Upper lobe of left lung (tissue), 6 donors: ENCODE results near the gene ASCL5. TPM values are rescaled to one million over a fixed set of nuclear protein-coding genes. Genes with fewer than 3 reads are reported as not detected.

Experiments
- ATAC-seq, 2 donors: fragments of 200-7000 bp; cut with Tn5 transposase; one replicate each; pipeline ENCODE4 v1.9.1; 2022; ENCODE audit warnings: mild to moderate bottlenecking in 2 of 2, moderate library complexity in 2 of 2; ENCODE audit not compliant: low FRiP score in 2 of 2
- DNase-seq, 2 donors: peaks; one replicate each; pipeline ENCODE4 v3.0.0-alpha.2; 2019 to 2020
- H3K27ac ChIP-seq, 4 donors: fragments of 200-600 bp; sonication (generic); one replicate each; pipeline ENCODE4 v1.5.1; 2016 to 2019
- H3K27me3 ChIP-seq, 4 donors: fragments of 200-600 bp; sonication (generic); one replicate each; pipeline ENCODE4 v1.5.1; 2017 to 2019
- H3K36me3 ChIP-seq, 4 donors: fragments of 200-600 bp; sonication (generic); one replicate each; pipeline ENCODE4 v1.5.1; 2016 to 2019
- H3K4me1 ChIP-seq, 4 donors: fragments of 200-600 bp; sonication (generic); one replicate each; pipeline ENCODE4 v1.5.1; 2018 to 2019
- H3K4me3 ChIP-seq, 4 donors: fragments of 200-600 bp; sonication (generic); one replicate each; pipeline ENCODE4 v1.5.1; 2017 to 2019; ENCODE audit warnings: mild to moderate bottlenecking in 2 of 4, moderate library complexity in 1 of 4
- H3K9me3 ChIP-seq, 4 donors: fragments of 200-600 bp; sonication (generic); one replicate each; pipeline ENCODE4 v1.5.1; 2018 to 2019
- CTCF ChIP-seq, 6 experiments: fragments of 450-650 bp in 4 of 6; fragments of 200-600 bp in 2 of 6; sonication (generic) in 2 of 6; IDR thresholded peaks; one replicate each; pipeline ENCODE4 v1.5.1; 2016 to 2019; ENCODE audit warnings: antibody characterized with exemption in 6 of 6
- EP300 ChIP-seq, 4 donors: sonication (generic); formaldehyde crosslinking; IDR thresholded peaks; one replicate each; pipeline ENCODE4 v1.5.1; 2017; ENCODE audit warnings: antibody characterized with exemption in 4 of 4, control low read depth in 2 of 4
- POLR2A ChIP-seq, 4 donors: fragments of 450-650 bp; IDR thresholded peaks; one replicate each; pipeline ENCODE4 v1.5.1; 2016 to 2017; ENCODE audit warnings: antibody characterized with exemption in 4 of 4, mild to moderate bottlenecking in 2 of 4
- POLR2AphosphoS5 ChIP-seq, 2 donors: sonication (generic); formaldehyde crosslinking; IDR thresholded peaks; one replicate each; pipeline ENCODE4 v1.5.1; 2017; ENCODE audit warnings: antibody characterized with exemption in 2 of 2
- WGBS, 2 donors: methylation state at CpG; one replicate each; pipeline ENCODE4 v1.1.5; 2017 to 2018; 5-methylcytosine and 5-hydroxymethylcytosine counted together
- total RNA-seq, 6 donors: library from RNA; depleted of rRNA in 4 of 6; stranded (reverse); fragments of >200 nt in 4 of 6; gene quantifications; one replicate each; pipeline versions ENCODE4 v1.1.0 to v1.2.1, GENCODE V29; 2016 to 2021
- donor health status: DM: no; HTN: no; CAD: no; lungs with moderate emphysema.
- donor health status: DM: no; HTN: yes; CAD: no; lungs with severe emphysema.

The ASCL5 gene
- total RNA-seq, 6 donors from 2014 or later: not detected

DNA sequence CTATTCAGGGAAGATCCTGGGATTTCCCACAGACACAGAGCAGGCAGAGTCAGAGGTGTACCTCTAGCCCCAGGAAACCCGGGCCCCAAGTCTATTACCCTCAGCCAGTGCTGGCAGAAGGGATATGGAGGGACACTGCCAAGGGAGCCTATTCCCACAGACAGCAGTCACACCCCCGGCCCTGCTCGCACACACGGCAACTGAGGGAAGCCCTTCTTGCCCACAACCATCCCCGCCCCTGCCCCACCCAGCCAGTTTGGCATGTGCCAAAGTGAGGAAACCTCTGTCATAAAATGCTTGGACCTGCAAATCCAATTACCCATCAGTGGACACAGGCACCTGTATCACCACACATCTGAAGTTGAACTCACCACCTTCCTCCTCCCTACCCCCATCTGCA is 21.3 kb downstream of the ASCL5 start:
- ATAC-seq (no peak), DNase-seq (no peak)
- H3K4me1 ChIP-seq: peaks cover 0 to 2% (median 0%) of the 10 kb centered on the region in 4 donors
- no peak overlapping the region for H3K27ac ChIP-seq
- WGBS, 2 donors: 78 to 82% methylated on average over 5 of the region's 5 CpGs
- H3K27me3 ChIP-seq: no peaks in the 10 kb centered on the region
- TF ChIP-seq CTCF (IDR thresholded peaks at IDR 0.05) (no peak), POLR2A (IDR thresholded peaks at IDR 0.05) (no peak), POLR2AphosphoS5 (IDR thresholded peaks at IDR 0.05) (no peak)
- H3K36me3 ChIP-seq: no peaks in the 10 kb centered on the region
- no peak overlapping the region for H3K4me3 ChIP-seq
- no peaks in the 10 kb centered on the region for H3K9me3 ChIP-seq

DNA sequence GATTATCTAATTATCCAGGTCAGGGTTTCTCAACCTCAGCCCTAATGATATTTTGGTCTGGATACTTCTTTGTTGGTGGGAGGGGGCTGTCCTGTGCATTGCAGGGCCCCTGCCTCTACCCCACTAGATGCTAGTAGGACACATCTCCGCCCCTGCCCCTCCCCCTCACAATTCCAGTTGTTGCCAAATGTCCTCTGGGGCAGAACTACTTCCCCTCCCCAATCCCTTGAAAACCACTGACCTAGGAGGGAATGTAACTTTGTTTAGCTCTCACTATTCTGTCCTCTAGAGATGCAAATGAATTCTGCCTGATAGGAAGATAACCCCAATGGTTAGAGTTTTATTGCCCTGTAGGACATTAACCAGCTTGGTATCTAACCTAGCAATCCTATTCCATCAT is 22.8 kb downstream of the ASCL5 start:
- Histone ChIP-seq H3K27ac (no peak overlapping the region), H3K36me3 (no peaks in the 10 kb centered on the region), H3K4me3 (no peak overlapping the region), H3K9me3 (no peaks in the 10 kb centered on the region), H3K27me3 (no peaks in the 10 kb centered on the region), H3K4me1 (no peaks in the 10 kb centered on the region)
- TF ChIP-seq POLR2AphosphoS5 (IDR thresholded peaks at IDR 0.05) (no peak), EP300 (IDR thresholded peaks at IDR 0.05) (no peak), CTCF (IDR thresholded peaks at IDR 0.05) (no peak), POLR2A (IDR thresholded peaks at IDR 0.05) (no peak)
- no peak for DNase-seq
- WGBS, 2 donors: 71 to 80% methylated on average over 1 of the region's 1 CpG
- no peak for ATAC-seq

- 87 to 96% methylated on average over 5 to 9 of the region's 9 CpGs for WGBS, 2 donors
These were observed 23.3 kb downstream of the ASCL5 start for GRCh38 chr1:201103666-201104065.

DNA sequence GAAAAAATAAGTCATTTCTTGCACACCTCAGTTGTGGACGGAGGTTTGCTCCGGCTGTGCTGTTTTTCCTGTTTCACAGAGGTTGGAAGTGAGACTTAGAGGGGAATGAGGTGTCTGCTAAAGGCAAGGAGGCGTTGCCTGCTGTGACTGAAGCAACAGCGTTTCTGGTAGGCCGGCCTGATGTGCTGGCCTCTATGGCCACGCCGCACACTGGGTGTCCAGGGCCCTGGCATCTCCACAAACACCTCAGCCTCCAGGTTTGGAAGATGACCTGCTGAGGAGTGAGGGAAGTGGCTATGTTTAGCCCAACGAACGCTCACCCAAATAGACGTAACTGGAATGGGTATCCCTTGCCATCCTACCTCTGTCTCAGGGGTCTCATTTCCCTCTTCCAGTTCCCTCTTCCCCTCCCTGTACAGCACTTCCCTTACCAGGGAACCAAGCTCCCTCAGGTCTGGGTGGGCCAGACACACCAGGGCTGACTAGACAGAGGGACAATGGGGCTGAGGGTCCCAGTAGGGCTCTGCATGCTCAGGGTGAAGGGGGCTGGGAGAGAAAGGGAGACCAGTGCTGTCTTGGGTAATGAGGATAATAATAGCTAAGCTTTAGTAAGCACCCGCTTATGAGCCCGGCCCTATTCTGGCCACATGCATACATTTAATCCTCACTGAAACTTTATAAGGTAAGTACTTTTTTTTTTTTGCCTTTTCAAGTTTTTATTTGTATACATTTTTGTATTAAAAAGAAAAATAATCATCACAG is 26.6 kb downstream of the ASCL5 start:
- H3K4me1 ChIP-seq: no peaks in the 10 kb centered on the region
- TF ChIP-seq POLR2A (IDR thresholded peaks at IDR 0.05): no peak
- no peak for TF ChIP-seq CTCF (IDR thresholded peaks at IDR 0.05)
- TF ChIP-seq EP300 (IDR thresholded peaks at IDR 0.05): no peak
- no peak for TF ChIP-seq POLR2AphosphoS5 (IDR thresholded peaks at IDR 0.05)
- DNase-seq: no peak
- no peaks in the 10 kb centered on the region for H3K36me3 ChIP-seq
- H3K4me3 ChIP-seq: no peak overlapping the region
- H3K9me3 ChIP-seq: no peaks in the 10 kb centered on the region
- no peaks in the 10 kb centered on the region for H3K27me3 ChIP-seq
- ATAC-seq: no peak
- no peak overlapping the region for H3K27ac ChIP-seq
- WGBS, 2 donors: 91 to 94% methylated on average over 12 of the region's 12 CpGs

More at GRCh38 chr1:201103666-201104065, 23.3 kb downstream of the ASCL5 start:
- Histone ChIP-seq H3K4me3 (no peak overlapping the region), H3K9me3 (no peaks in the 10 kb centered on the region), H3K36me3 (no peaks in the 10 kb centered on the region), H3K27me3 (no peaks in the 10 kb centered on the region), H3K27ac (no peak overlapping the region), H3K4me1 (no peaks in the 10 kb centered on the region)
- TF ChIP-seq EP300 (IDR thresholded peaks at IDR 0.05): no peak
- TF ChIP-seq POLR2A (IDR thresholded peaks at IDR 0.05): no peak
- no peak for TF ChIP-seq POLR2AphosphoS5 (IDR thresholded peaks at IDR 0.05)
- TF ChIP-seq CTCF (IDR thresholded peaks at IDR 0.05): no peak
- ATAC-seq (no peak), DNase-seq (peak in 1 of 2 donors; percentile 57)
